HG03135 (cell line): ENCODE data around the gene SLC35D1.
"Not testable (repeated sequence)": the region's sequence is repeated elsewhere in the genome, so short reads cannot be mapped to it uniquely, and the experiment has no call there.

ENCODE experiments used
- ATAC-seq: cut with Tn5 transposase; IDR thresholded peaks from one replicate; pipeline ENCODE4 v1.9.1; 2021; ENCODE audit warnings: mild to moderate bottlenecking, moderate library complexity; ENCODE audit not compliant: unreplicated experiment

The SLC35D1 gene

DNA sequence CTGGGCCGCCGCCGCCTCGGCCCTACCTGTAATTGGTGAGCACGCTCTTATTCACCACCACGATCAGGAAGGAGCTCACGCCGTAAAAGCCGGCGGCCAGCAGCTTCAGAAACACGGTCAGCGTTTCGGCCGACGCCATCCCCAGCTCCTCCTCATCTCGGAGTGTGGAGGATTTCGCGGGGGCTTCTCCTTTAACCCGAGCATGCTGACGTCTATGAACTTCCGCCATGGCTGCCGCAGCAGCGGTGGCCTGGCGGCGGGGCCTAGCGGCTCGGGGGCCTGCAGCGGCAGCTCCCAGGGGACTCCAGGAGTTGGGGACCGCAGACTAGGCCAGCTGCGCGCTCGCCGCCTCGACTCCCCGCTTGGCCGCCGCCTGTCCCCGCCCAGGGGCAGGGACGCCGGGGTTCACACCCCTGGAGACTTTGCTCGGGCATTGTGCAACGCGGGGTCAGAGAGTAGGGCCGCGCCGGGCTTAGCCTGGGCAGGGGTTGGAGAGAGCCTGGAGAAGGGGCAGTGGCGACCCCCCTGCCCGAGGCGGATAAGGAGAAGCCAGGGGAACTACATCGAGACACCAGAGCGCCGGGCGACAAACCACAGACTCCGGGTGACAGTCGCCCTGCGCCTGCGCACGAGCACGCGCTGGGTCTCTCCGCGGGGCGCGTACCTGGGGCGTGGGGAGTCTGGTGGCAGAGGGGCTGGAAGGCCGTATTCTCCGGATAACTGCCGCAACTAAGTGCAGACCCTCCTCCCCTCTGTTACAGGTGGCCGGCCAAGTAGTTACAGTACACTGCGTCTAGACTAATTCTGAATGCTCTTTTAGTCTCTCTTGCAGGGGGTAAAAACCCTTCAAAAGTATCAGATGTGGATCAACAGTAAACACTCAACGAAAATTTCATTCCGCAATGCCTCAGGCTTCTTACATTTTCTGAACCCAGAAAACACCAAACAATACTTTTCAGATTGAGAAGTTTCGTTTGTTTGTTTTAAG lies at the start of gene SLC35D1:
TSS of gene SLC35D1 (minus strand) at position 364 of the 988 bp plus-strand sequence. CDS start at position 229, 135 bp downstream.
- ATAC-seq, result peak; percentile 81

- no peak for ATAC-seq
These were observed 49.6 kb upstream of the SLC35D1 start for GRCh38 chr1:67103548-67103947.

- ATAC-seq, result no peak
These were observed 46.9 kb upstream of the SLC35D1 start for GRCh38 chr1:67100833-67101232.

GRCh38 chr1:67097305-67097704 lies 43.4 kb upstream of the SLC35D1 start:
- no peak for ATAC-seq

- ATAC-seq, result no peak
These were observed 40.2 kb upstream of the SLC35D1 start for GRCh38 chr1:67094191-67094590.

DNA sequence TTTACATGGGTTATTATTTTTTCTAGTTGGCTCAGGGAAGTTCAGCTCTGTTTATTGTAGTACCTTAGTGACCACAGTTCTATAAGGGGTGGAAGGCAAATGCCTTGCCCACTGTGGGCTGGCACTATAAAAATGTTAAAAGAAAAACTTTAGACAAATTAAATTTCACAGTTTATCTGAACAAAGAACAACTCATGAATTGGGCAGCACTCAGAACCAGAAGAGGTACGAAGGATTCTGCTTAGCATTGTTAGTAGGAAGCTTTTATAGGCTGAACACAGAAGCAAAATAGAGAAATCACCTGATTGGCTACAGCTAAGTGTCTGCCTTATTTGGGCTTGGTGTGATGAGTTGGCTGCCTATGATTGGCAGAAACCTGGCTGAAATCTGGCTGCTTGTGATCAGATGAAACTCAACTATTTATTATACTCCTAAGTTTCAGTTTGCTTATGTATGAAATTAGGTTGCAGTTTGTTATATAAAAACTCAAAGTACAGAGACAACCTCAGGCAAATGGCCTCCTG lies 35.8 kb upstream of the SLC35D1 start:
- no peak for ATAC-seq

DNA sequence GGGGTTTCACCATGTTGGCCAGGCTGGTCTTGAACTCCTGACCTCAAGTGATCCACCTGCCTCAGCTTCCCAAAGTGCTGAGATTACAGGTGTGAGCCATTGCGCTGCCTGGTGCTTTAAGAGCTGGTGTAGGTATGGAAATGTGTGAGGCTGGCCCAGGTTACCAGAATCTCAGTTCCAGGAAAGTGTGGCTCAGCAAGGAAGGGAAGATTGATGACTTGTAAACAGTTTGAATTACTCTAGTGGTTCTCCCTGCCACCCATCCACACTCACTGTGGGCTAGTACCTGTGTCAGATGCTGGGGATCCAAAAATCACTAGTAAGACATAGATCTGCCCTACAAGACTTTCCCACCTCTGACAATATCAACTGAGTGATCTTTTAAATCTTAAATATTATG lies 34.5 kb upstream of the SLC35D1 start:
- ATAC-seq, result no peak

GRCh38 chr1:67085326-67085725 lies 31.4 kb upstream of the SLC35D1 start:
- no peak for ATAC-seq

DNA sequence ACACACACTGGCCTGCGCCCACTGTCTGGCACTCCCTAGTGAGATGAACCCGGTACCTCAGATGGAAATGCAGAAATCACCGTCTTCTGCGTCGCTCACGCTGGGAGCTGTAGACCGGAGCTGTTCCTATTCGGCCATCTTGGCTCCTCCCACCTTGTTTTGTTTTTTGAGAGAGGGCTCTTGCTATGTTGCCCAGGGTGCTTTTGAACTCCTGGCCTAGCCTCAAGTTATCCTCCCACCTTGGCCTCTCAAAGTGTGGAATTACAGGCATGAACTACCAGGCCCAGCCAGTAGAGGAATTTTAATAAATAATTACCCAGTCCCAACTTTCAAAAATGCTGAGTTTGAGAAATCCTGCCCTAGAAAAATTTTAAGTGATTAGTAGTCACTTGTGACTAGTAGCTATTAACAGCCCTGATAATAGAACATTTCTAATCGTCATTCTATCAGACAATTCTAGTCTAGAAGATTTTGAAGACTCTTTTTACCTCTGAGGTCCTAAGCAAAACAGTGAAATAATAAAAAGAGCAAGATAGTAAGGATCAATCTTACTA lies 30.9 kb upstream of the SLC35D1 start:
- no peak for ATAC-seq

GRCh38 chr1:67078291-67078690 lies 24.3 kb upstream of the SLC35D1 start:
- ATAC-seq, result no peak

DNA sequence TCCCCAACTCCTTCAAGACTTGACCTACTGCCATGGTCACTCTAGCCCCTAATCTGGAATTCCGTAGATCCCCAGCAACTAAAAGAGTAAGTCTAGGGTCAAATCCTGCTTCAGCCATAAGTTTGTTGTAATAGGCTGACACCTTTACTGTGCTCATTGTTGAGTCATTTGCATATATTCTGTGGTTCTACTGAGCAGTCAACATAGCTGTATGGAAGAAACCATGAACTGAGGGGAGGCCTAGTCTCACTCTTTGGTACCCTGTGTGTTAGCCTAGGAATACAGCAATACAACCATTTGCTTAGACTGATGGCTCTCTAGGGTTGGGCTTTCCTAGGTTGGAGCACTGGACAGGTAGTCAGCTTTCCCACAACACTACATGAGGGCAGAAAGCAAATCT lies 23.6 kb upstream of the SLC35D1 start:
- no peak for ATAC-seq

- ATAC-seq, result no peak
These were observed 18.8 kb upstream of the SLC35D1 start for GRCh38 chr1:67072749-67073148.

DNA sequence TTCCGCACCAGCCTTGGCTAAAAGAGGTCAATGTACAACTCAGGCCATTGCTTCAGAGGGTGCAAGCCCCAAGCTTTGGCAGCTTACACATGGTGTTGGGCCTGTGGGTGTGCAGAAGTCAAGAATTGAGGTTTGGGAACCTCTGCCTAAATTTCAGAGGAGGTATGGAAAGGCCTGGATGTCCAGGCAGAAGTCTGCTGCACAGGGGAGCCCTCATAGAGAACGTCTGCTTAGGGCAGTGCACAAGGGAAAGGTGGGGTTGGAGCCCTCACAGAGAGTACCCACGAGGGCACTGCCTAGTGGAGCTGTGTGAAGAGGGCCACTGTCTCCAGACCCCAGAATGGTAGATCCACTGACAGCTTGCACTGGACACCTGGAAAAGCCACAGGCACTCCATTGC lies 13.7 kb upstream of the SLC35D1 start:
- ATAC-seq, result not testable (repeated sequence)

DNA sequence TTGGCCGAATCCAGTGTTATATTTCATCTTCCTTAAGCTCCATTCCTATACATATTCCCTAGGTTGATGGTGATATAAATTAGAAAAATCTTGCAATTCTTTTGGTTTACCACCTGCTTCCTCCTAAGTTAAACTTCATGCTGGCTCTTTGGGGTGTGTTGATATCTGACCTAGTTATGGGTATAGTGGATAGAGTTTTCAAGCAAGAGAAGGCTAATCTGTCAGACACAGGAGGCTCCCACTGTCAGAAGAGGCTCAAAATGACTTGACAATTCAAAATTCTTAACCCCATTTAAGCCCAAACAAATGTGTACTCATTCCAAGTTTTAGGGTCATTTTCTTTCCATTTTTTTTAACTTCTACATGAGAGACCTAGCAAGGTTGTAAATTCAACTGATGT lies 8.5 kb upstream of the SLC35D1 start:
- no peak for ATAC-seq

- no peak for ATAC-seq
These were observed 7.3 kb upstream of the SLC35D1 start for GRCh38 chr1:67061266-67061665.

GRCh38 chr1:67060811-67061218 lies 6.9 kb upstream of the SLC35D1 start:
- ATAC-seq, result no peak

DNA sequence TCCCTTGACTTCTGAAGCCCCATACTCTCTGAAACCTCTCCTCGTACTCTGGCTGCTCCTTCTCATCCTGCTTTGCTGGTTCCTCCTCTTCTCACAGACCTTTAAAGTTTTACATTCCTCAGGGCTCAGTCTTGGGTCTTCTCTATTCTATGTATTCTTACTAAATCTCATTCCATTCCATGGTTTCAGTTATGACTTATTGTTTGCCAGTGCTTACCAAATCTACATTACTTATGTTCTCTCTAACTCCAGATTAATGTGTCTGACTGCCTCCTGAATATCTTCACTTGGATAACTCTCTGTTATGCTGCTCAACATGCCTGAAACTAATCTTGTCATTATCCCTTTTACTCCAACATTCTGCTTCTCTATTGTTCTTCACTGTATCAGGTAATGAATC lies 5.4 kb upstream of the SLC35D1 start:
- ATAC-seq, result no peak

DNA sequence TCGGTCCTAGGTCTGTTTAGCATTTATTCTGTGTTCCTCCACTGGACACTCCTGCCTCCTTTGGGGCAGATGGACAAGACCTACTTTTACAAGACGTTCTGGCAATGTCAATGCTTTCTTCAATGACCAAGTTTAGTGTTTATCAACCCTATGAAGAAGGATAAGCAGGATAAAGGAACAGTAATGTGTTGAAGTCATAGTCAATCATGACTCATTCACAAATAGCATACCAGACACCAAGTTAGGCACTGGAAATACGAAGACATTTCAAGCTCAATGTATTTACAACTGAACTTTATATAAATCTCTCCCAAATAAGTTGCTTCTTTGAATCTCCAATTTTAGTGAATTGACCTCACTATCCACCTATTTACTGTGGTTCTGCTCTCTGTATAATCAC lies 4.8 kb upstream of the SLC35D1 start:
- ATAC-seq, result no peak

DNA sequence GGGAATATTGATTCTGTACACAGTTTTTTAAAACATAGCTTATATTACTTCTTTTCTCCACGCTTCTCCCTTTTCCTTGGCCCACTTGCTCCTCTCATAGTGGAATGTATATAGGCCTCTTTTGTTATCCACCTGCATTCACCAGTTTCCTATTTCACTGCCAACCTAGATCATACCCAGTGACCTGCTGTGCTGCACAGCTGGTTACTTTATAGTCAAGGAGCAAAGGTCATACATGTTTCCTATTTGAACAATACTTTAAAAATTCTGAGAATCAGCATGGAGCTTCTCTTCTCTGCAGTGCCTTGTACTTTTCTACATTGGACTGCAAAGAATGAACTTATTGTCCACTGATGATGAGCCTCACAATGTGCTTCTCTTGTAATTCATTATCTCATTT lies 4.3 kb upstream of the SLC35D1 start:
- no peak for ATAC-seq

- peak; percentile 51 for ATAC-seq
These were observed 488 bp downstream of the SLC35D1 start for GRCh38 chr1:67053535-67053784.

DNA sequence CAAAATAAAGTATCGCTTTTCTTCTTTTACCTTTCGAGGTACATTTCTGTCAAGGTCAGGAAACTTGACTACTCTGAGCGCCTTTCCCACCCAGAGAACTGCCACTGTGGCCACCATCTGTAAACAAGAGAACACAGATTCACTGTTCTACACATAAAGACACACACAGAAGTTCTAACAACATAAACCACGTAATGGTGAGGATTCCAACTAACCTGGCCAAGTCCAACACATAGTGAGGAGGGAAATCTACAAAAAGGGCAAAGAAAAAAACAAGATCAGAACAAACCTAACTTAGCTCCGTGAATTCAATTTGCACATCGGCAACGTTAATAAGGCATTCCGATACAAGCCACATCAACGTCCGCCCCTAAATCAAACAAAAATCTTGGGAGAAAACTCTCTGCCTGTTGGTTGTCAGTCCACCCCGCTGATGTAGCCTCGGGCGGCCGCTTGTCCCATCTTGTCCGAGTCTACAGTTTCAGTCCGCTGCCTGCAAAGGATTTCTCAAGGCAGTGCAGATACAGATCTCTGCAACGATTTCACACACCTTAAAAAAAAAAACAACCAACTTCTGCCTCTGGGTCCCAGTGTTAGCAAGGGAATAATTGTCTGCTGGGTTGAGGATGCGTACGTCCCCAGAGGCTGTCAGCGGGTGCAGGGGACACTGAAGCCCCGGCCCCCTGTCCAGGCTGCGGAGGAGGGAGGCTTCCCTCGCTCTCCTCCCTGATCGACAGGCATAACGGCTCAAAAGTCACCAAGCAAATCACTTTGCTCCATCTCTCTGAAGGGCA lies 1.0 kb downstream of the SLC35D1 start:
- peak; percentile 17 for ATAC-seq

GRCh38 chr1:67051196-67051595 lies 2.8 kb downstream of the SLC35D1 start:
- ATAC-seq, result no peak
